NB4 (cell line): ENCODE measurements around the gene CACNA1D.

Experiments used
- DNase-seq: peaks from one replicate; pipeline ENCODE4 v3.0.0; 2010; ENCODE audit warnings: low read depth
- H3K4me3 ChIP-seq: one replicate; pipeline ENCODE4 v1.5.1; 2011; ENCODE audit warnings: mild to moderate bottlenecking, low read depth, low read length, moderate library complexity
- MYC ChIP-seq: IDR thresholded peaks from 2 replicates; pipeline ENCODE4 v1.6.1; 2011; ENCODE audit warnings: low read depth, low read length
- POLR2A ChIP-seq: IDR thresholded peaks from 2 replicates; pipeline ENCODE4 v1.6.1; 2011; ENCODE audit warnings: mild to moderate bottlenecking; ENCODE audit not compliant: insufficient read length; ENCODE audit errors: extremely low read depth
- TF ChIP-seq, protein P1 (sequence below): IDR thresholded peaks from one replicate; pipeline ENCODE4 v1.5.1; 2012; ENCODE audit warnings: low read depth, low read length
- TF ChIP-seq, protein P2 (sequence below): IDR thresholded peaks from 2 replicates; pipeline ENCODE4 v1.6.1; 2011; ENCODE audit warnings: low read depth, low read length

The CACNA1D gene

DNA sequence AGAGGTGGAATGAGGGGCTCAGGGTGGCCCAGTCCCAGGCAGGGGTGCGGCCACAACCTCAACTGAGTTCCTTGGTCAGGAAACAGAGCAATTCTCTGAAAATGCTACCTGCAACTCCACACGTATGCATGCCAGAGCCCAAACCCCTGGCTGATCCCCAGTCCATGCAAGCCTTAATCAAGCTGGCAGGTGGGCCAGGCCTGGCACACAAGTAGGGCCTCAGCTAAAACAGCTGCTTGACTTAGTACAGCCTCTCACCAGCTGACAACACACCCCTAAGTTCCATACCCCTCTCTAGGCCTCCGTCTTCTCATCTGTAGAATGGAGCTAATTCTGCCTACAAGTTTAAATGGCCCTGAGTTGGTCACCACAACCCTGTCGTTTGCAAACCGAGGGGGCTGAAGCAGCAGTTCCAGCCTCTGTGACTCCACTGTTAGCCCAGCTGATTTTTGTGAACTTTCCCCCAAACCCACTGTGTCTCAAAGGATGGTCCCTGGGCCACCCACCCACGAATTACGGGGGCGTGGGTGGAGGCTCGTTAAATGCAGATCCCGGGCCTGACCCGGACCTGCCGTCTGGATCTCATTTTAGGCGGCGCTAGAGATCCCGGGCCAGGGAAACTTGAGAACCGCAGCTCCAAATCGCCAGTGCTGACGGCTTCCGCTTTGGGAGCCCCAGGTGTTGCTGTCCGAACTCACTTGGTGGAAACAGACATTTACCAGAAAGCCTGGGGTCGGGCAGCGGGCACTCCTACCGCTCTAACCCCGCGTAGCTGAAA is 350.9 kb downstream of the CACNA1D start:
- TF ChIP-seq, protein P1, sequence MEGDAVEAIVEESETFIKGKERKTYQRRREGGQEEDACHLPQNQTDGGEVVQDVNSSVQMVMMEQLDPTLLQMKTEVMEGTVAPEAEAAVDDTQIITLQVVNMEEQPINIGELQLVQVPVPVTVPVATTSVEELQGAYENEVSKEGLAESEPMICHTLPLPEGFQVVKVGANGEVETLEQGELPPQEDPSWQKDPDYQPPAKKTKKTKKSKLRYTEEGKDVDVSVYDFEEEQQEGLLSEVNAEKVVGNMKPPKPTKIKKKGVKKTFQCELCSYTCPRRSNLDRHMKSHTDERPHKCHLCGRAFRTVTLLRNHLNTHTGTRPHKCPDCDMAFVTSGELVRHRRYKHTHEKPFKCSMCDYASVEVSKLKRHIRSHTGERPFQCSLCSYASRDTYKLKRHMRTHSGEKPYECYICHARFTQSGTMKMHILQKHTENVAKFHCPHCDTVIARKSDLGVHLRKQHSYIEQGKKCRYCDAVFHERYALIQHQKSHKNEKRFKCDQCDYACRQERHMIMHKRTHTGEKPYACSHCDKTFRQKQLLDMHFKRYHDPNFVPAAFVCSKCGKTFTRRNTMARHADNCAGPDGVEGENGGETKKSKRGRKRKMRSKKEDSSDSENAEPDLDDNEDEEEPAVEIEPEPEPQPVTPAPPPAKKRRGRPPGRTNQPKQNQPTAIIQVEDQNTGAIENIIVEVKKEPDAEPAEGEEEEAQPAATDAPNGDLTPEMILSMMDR: peak; percentile 6
- TF ChIP-seq, protein P2, sequence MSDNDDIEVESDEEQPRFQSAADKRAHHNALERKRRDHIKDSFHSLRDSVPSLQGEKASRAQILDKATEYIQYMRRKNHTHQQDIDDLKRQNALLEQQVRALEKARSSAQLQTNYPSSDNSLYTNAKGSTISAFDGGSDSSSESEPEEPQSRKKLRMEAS: no peak
- H3K4me3 ChIP-seq: no peak overlapping the region
- no peak for DNase-seq

DNA sequence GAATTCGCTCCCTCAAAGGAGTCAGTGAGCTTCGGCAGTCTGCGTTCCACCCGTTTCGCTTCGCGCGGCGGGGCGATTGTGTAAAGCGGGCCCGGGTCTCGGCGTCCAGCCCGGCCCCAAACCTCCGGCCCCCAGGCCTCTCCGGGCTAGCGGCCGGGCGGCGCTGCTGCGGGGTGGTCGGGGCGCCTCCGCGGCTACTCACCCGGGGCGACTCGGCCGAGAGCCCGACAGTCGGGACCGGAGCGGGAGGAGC is 351.4 kb downstream of the CACNA1D start:
- DNase-seq: no peak
- no peak overlapping the region for H3K4me3 ChIP-seq
- no peak for TF ChIP-seq POLR2A
- TF ChIP-seq, protein P1: no peak
- no peak for TF ChIP-seq MYC
- TF ChIP-seq, protein P2: no peak

DNA sequence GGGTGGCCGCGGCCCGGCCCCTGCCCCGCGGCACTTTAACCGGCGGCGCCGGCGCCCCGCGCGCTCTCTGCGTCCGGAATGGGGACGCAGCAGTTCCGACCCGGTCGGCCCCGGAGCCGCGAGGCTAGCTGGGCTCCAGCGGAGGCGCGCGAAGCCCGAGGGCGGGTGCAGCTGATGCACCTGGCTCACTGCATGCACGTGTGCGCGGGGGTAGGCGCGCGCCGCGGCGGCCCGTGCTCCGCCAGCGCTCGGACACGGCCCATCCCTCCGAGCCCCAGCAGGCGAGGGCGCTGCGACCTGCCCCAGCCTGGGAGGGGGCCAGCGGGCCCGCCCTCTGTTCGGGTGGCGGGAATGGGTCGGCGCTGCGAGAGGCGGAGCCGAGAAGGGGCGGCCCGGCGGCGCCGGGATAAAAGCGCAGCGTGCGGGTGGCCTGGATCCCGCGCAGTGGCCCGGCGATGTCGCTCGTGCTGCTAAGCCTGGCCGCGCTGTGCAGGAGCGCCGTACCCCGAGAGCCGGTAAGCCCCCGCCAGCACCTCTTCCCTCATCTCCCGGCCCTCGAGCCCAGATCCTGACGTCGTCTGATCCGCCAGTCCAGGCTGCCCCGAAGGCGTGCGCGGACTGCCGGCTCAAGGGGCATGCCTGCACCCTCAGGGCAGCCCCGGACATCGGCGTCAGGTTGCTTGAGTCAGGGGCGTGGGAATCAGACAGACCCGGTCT is 351.9 kb downstream of the CACNA1D start, which contains the start of the genes CHDH and IL17RB:
TSS of gene CHDH (minus strand) at position 286 of the 717 bp plus-strand sequence. CDS start 22,411 bp downstream, outside the sequence.
TSS of gene IL17RB (plus strand) at position 435 of the 717 bp plus-strand sequence. CDS start at position 456, 21 bp downstream.
- no peak for TF ChIP-seq POLR2A
- TF ChIP-seq, protein P1: no peak
- TF ChIP-seq, protein P2: no peak
- TF ChIP-seq MYC: no peak
- no peak for DNase-seq
- no peak within 1 kb of the TSS for H3K4me3 ChIP-seq

DNA sequence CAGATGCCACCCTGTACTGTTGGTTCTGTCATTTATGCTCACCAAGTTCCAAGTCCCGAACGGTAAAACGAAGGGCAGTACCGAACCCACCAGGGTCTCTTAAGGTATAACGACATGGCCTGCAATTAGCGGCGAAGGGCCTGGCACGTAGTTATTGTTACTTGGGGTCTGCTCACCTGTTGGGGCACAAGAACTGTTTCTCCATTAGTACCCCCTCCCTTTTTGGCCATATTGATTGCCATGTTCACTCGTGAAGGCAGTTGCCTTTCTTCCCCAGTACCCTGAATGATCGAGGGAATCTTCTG is 352.4 kb downstream of the CACNA1D start:
- H3K4me3 ChIP-seq: no peak overlapping the region
- no peak for DNase-seq
- no peak for TF ChIP-seq POLR2A
- TF ChIP-seq, protein P1: no peak
- TF ChIP-seq, protein P2: no peak
- TF ChIP-seq MYC: no peak

DNA sequence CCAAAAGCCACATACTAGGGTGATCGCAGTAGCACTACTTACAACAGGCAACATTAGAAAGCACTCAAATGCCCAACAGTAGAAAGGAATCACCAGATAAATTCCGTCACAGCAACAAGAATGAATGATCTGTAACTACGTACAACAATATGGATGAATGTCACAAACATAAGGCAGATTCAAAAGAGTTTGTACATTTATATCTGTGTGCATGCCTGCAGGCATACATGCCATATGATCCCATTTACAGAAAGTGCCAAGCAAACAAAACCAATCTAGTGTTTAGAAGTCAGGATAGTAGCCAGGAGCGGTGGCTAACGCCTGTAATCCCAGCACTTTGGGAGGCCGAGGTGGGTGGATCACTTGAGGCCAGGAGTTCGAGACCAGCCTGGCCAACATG is 355.5 kb downstream of the CACNA1D start:
- no peak for DNase-seq
- H3K4me3 ChIP-seq: no peak overlapping the region
- TF ChIP-seq, protein P1: no peak
- TF ChIP-seq, protein P2: no peak
- TF ChIP-seq POLR2A (no peak), MYC (no peak)
